ENCODE data around the gene AMER1. TPM values are rescaled to one million over a fixed set of nuclear protein-coding genes. Genes with fewer than 3 reads are reported as not detected.

AMER1 gene
- total and polyA plus RNA-seq, 9 of the 15 experiments (the other 6 are each of a cell fraction or from before 2014, with no cell fraction given), result 0.29 to 4.6 (median 3.0) TPM

DNA sequence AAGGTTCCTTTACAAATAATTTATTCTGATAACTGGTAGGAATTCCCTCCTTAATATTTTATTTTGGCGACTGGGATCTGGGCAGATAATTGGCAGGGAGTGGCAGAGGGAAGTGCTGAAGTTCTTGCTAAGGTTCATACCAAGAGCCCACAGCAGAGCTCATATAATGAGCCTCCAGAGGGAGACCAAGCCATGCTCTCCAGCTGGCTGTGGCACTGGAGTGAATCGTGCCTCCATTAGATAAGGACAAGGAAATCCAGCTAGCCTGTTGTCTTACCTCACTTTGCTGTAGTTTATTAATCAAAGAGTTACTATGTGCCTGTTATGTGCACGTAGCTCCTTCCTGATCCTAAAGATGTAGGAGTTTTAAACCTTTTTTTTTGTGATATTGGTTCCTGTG lies 23.6 kb upstream of the AMER1 start:
- no peak overlapping the region for H3K4me3 ChIP-seq
- DNase-seq (ENCODE audit: extremely low read depth in 1 of 4, low spot score in 3 of 4), result peak in 1 of 4 experiments; percentile 10
- no peaks in the 10 kb centered on the region for H4K20me1 ChIP-seq (replicated peaks; ENCODE audit: control insufficient read depth, insufficient read depth, low read length)
- no peak overlapping the region for H2AFZ ChIP-seq (ENCODE audit: low read depth, low read length)
- no peaks in the 10 kb centered on the region for H3K9me3 ChIP-seq (replicated peaks; ENCODE audit: control insufficient read depth, insufficient read depth, low read depth, low read length)
- POLR2A ChIA-PET, result no interaction called here
- H3K9me1 ChIP-seq (ENCODE audit: control insufficient read depth, insufficient read depth, low read length), result no peaks in the 10 kb centered on the region
- no peaks in the 10 kb centered on the region for H3K27me3 ChIP-seq (ENCODE audit: control insufficient read depth in 2 of 2, insufficient read depth in 2 of 2, low read length in 2 of 2)
- H3K27ac ChIP-seq (ENCODE audit: extremely low read depth, low read depth, low read length), result no peak overlapping the region
- H3K9ac ChIP-seq (ENCODE audit: insufficient read depth in 1 of 2, low read depth in 2 of 2, low read length in 2 of 2), result no peak overlapping the region
- no TSS peak for BruUV-seq (replicated peaks)
- H3K4me2 ChIP-seq (ENCODE audit: insufficient read depth, low read length), result no peak overlapping the region
- FAIRE-seq, result no peak
- H3K36me3 ChIP-seq (ENCODE audit: control insufficient read depth, insufficient read depth, low read length), result no peaks in the 10 kb centered on the region
- no peak for ATAC-seq
- H3K79me2 ChIP-seq (ENCODE audit: control insufficient read depth, insufficient read depth, low read length), result no peaks in the 10 kb centered on the region
- in situ Hi-C loops (cut with MboI), result no loop called here
- CTCF ChIA-PET (ENCODE audit: low intra/inter-chr PET ratio), result no interaction called here
- 0% methylated on average over 3 of the region's 3 CpGs for WGBS (ENCODE audit: insufficient coverage, low coverage, missing lambda C conversion rate)
- no peaks in the 10 kb centered on the region for H3K4me1 ChIP-seq (replicated peaks in 1 of 2; ENCODE audit: control insufficient read depth in 2 of 2, insufficient read depth in 2 of 2, low read length in 2 of 2)
- TF ChIP-seq ILF3 (IDR thresholded peaks at IDR 0.05; ENCODE audit: borderline replicate concordance), result no peak
- TF ChIP-seq RAD21 (CRISPR knock-in tag; conservative IDR thresholded peaks at IDR 0.05 in 1 of 2, IDR thresholded peaks at IDR 0.05 in 1 of 2), result peak in 1 of 2 experiments; percentile 31; a peak in 2 of 4 replicates
- intact Hi-C loops (cut with micrococcal nuclease), result no loop called here

DNA sequence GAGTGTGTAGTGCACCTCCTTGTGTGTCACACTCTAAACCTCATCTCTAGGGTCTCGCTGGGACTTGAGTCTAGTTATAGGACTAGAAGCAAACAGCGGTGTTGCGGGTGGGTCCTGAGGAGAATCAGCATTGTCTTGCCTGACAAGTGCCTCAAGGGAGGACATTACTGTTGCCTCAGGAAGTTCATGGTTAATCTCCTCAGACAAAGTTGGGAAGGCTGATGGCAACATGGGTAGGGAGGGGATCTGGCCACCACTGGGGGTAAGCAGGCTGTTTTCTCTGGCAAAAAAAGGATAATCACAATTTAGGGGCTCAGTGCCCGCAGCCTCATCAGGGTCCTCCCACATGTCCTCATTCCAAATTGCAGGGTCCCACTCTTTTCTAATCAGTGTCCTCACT lies 12.5 kb upstream of the AMER1 start:
- WGBS (ENCODE audit: insufficient coverage, low coverage, missing lambda C conversion rate), result 0% methylated on average over 4 of the region's 4 CpGs
- FAIRE-seq (no peak), DNase-seq (ENCODE audit: extremely low read depth in 1 of 4, low spot score in 3 of 4) (no peak)
- TF ChIP-seq GATAD2A (IDR thresholded peaks at IDR 0.05) (no peak), PRPF4 (IDR thresholded peaks at IDR 0.05; ENCODE audit: insufficient read depth, low read depth, low read length, poor library complexity, severe bottlenecking) (no peak), RHOXF2B (CRISPR knock-in tag; conservative IDR thresholded peaks at IDR 0.05) (no peak), TRIM24 (IDR thresholded peaks at IDR 0.05) (no peak)
- TF ChIP-seq, protein P1, sequence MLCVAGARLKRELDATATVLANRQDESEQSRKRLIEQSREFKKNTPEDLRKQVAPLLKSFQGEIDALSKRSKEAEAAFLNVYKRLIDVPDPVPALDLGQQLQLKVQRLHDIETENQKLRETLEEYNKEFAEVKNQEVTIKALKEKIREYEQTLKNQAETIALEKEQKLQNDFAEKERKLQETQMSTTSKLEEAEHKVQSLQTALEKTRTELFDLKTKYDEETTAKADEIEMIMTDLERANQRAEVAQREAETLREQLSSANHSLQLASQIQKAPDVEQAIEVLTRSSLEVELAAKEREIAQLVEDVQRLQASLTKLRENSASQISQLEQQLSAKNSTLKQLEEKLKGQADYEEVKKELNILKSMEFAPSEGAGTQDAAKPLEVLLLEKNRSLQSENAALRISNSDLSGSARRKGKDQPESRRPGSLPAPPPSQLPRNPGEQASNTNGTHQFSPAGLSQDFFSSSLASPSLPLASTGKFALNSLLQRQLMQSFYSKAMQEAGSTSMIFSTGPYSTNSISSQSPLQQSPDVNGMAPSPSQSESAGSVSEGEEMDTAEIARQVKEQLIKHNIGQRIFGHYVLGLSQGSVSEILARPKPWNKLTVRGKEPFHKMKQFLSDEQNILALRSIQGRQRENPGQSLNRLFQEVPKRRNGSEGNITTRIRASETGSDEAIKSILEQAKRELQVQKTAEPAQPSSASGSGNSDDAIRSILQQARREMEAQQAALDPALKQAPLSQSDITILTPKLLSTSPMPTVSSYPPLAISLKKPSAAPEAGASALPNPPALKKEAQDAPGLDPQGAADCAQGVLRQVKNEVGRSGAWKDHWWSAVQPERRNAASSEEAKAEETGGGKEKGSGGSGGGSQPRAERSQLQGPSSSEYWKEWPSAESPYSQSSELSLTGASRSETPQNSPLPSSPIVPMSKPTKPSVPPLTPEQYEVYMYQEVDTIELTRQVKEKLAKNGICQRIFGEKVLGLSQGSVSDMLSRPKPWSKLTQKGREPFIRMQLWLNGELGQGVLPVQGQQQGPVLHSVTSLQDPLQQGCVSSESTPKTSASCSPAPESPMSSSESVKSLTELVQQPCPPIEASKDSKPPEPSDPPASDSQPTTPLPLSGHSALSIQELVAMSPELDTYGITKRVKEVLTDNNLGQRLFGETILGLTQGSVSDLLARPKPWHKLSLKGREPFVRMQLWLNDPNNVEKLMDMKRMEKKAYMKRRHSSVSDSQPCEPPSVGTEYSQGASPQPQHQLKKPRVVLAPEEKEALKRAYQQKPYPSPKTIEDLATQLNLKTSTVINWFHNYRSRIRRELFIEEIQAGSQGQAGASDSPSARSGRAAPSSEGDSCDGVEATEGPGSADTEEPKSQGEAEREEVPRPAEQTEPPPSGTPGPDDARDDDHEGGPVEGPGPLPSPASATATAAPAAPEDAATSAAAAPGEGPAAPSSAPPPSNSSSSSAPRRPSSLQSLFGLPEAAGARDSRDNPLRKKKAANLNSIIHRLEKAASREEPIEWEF (CRISPR knock-in tag; IDR thresholded peaks at IDR 0.05), result no peak
- TF ChIP-seq, protein P2, sequence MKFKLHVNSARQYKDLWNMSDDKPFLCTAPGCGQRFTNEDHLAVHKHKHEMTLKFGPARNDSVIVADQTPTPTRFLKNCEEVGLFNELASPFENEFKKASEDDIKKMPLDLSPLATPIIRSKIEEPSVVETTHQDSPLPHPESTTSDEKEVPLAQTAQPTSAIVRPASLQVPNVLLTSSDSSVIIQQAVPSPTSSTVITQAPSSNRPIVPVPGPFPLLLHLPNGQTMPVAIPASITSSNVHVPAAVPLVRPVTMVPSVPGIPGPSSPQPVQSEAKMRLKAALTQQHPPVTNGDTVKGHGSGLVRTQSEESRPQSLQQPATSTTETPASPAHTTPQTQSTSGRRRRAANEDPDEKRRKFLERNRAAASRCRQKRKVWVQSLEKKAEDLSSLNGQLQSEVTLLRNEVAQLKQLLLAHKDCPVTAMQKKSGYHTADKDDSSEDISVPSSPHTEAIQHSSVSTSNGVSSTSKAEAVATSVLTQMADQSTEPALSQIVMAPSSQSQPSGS (CRISPR knock-in tag; IDR thresholded peaks at IDR 0.05), result no peak

More for the DNA sequence above, 12.5 kb upstream of the AMER1 start:
- Histone ChIP-seq H3K9me1 (ENCODE audit: control insufficient read depth, insufficient read depth, low read length) (no peaks in the 10 kb centered on the region), H3K4me3 (no peak overlapping the region), H3K79me2 (ENCODE audit: control insufficient read depth, insufficient read depth, low read length) (no peaks in the 10 kb centered on the region), H3K4me1 (replicated peaks in 1 of 2; ENCODE audit: control insufficient read depth in 2 of 2, insufficient read depth in 2 of 2, low read length in 2 of 2) (no peaks in the 10 kb centered on the region), H3K36me3 (ENCODE audit: control insufficient read depth, insufficient read depth, low read length) (no peaks in the 10 kb centered on the region), H3K27me3 (ENCODE audit: control insufficient read depth in 2 of 2, insufficient read depth in 2 of 2, low read length in 2 of 2) (no peaks in the 10 kb centered on the region), H3K4me2 (ENCODE audit: insufficient read depth, low read length) (no peak overlapping the region), H4K20me1 (replicated peaks; ENCODE audit: control insufficient read depth, insufficient read depth, low read length) (no peaks in the 10 kb centered on the region), H3K9ac (ENCODE audit: insufficient read depth in 1 of 2, low read depth in 2 of 2, low read length in 2 of 2) (no peak overlapping the region), H2AFZ (ENCODE audit: low read depth, low read length) (no peak overlapping the region), H3K27ac (ENCODE audit: extremely low read depth, low read depth, low read length) (no peak overlapping the region), H3K9me3 (replicated peaks; ENCODE audit: control insufficient read depth, insufficient read depth, low read depth, low read length) (no peaks in the 10 kb centered on the region)
- ATAC-seq, result no peak
- BruUV-seq (replicated peaks), result no TSS peak
- intact Hi-C loops (cut with micrococcal nuclease), result no loop called here
- POLR2A ChIA-PET, result no interaction called here
- in situ Hi-C loops (cut with MboI), result no loop called here
- CTCF ChIA-PET (ENCODE audit: low intra/inter-chr PET ratio), result no interaction called here

Data from K562 (cell line).